ENCODE results near the gene SNTG2.
"Not testable (repeated sequence)": the region's sequence is repeated elsewhere in the genome, so short reads cannot be mapped to it uniquely, and the experiment has no call there.

Gene SNTG2

GRCh38 chr2:1373830-1374229 is 423.2 kb downstream of the SNTG2 start:
- no peak for DNase-seq (ENCODE audit: low read depth)
- no peak overlapping the region for H3K4me3 ChIP-seq (ENCODE audit: low read depth, low read length)

- no peak overlapping the region for H3K4me3 ChIP-seq (ENCODE audit: low read depth, low read length)
- DNase-seq (ENCODE audit: low read depth), result no peak
These were observed 423.6 kb downstream of the SNTG2 start for GRCh38 chr2:1374287-1374686.

GRCh38 chr2:1375794-1376193 is 425.1 kb downstream of the SNTG2 start:
- no peak for DNase-seq (ENCODE audit: low read depth)
- H3K4me3 ChIP-seq (ENCODE audit: low read depth, low read length), result no peak overlapping the region

DNA sequence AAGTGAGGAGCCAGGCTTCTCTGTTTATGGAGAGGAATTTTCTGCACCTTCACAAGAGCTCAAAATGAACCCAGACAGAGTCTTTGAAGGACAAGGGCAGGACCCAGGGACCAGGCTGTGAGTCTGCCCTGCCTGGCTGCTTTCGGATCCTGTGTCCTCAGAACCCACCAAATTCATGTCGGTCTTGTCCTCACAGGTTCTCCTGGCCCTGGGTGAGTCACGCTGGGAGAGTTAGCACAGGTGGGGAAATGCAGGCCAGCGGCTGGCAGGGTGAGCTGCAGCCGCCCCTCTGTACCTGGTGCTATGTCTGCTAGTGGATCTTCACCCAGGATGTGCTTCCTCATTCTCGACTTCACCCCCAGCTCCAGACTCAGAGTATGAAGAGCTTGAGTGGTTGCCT is 426.8 kb downstream of the SNTG2 start:
- no peak for DNase-seq (ENCODE audit: low read depth)

GRCh38 chr2:1378456-1379150 is 428.0 kb downstream of the SNTG2 start:
- DNase-seq (ENCODE audit: low read depth), result no peak
- no peak overlapping the region for H3K4me3 ChIP-seq (ENCODE audit: low read depth, low read length)

More for the DNA sequence above, 426.8 kb downstream of the SNTG2 start:
- H3K4me3 ChIP-seq (ENCODE audit: low read depth, low read length), result no peak overlapping the region

- no peak overlapping the region for H3K4me3 ChIP-seq (ENCODE audit: low read depth, low read length)
- DNase-seq (ENCODE audit: low read depth), result no peak
These were observed 431.0 kb downstream of the SNTG2 start for GRCh38 chr2:1381644-1382043.

DNA sequence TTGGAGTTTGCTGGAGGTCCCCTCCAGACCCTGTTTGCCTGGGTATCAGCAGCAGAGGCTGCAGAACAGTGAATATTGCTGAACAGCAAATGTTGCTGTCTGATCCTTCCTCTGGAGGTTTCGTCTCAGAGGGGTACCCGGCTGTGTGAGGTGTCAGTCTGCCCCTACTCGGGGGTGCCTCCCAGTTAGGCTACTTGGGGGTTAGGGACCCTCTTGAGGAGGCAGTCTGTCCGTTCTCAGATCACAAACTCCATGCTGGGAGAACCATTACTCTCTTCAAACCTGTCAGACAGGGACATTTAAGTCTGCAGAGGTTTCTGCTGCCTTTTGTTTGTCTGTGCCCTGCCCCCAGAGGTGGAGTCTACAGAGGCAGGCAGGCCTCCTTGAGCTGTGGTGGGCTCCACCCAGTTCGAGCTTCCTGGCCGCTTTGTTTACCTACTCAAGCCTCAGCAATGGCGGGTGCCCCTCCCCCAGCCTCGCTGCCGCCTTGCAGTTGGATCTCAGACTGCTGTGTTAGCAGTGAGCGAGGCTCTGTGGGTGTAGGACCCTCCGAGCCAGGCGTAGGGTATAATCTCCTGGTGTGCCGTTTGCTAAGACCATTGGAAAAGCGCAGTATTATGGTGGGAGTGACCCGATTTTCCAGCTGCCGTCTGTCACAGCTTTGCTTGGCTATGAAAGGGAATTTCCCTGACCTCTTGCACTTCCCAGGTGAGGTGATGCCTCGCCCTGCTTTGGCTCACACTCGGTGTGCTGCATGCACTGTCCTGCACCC is 437.5 kb downstream of the SNTG2 start:
- not testable (repeated sequence) for H3K4me3 ChIP-seq (ENCODE audit: low read depth, low read length); DNase-seq (ENCODE audit: low read depth)

DNA sequence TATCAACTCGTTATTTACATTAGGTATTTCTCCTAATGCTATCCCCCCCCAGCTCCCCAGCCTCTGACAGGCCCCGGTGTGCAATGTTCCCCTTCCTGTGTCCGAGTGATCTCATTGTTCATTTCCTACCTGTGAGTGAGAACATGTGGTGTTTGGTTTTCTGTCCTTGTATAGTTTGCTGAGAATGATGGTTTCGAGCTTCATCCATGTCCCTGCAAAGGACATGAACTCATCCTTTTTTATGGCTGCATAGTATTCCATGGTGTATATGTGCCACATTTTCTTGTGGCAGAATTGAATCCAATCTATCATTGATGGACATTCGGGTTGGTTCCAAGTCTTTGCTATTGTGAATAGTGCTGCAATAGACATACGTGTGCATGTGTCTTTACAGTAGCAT is 439.5 kb downstream of the SNTG2 start:
- not testable (repeated sequence) for H3K4me3 ChIP-seq (ENCODE audit: low read depth, low read length); DNase-seq (ENCODE audit: low read depth)

DNA sequence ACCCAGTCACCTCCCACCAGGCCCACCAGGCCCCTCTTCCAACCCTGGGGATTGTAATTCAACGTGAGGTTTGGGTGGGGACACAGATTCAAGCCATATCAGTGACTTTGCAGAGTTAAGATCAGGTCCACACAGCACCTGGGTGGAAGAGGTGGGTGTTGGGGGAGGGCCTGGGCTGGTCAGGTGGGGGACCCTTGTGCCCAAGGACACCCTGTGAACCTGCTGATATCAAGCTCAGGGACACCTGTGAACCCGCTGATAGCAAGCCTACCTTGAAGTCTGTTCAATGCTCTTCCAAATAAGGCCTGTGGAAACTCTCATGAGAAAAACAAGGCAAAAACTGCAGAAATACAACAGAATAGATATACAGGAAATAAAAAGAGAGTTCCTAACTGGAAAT is 442.7 kb downstream of the SNTG2 start:
- H3K4me3 ChIP-seq (ENCODE audit: low read depth, low read length), result no peak overlapping the region
- no peak for DNase-seq (ENCODE audit: low read depth)

DNA sequence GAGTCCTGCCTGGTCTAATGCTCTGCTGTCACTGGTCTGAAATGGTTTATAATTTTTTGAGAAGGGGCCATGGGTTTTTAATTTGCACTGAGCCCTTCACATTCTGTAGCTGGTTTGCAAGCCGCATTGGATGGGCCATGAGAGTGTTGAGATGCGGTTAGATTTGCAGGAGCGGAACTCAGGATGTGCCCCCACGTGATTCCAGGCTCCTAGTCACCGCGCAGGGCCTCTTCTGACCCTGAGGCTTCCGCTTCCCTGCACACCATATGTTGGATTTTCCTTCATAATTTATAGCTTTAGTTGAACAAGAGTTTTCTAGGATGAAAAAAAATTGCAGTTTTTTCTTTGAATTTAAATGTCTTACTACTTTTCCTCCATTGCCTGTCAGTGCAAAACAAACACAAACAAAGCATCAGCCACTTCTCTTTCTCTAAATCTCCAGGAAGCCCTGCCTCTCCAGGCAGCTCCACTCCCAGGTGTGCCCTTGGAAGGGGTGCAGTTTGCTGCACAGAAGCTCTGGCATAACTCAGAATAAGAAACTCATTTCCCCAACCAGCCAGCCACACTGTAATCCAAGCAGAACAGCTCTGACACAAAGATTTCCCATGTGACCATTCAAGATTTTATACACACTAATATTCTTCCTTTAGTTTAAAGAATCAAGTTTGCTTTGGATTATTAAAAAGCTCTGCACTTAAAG is 444.2 kb downstream of the SNTG2 start:
- no peak for DNase-seq (ENCODE audit: low read depth)
- H3K4me3 ChIP-seq (ENCODE audit: low read depth, low read length), result no peak overlapping the region

DNA sequence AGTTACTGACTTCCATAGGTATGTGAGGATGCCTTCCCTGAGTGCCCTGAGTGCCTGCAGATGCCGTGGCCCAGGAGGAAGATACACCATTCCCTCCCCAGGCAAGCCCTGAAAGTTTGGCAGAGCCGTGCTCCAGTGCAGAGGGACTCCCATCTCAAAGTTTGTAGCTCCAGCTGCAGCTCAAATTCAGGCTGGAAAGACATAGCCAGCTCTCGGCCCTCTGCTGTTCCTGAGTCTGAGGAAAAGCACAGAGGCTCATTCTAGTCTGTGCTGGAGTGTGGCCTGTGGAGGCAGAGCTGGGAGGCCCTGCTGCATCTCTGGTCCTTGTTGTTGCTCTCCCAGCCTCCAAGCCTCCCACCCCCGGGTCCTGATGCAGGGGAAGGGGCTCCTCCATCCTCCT is 446.7 kb downstream of the SNTG2 start:
- no peak overlapping the region for H3K4me3 ChIP-seq (ENCODE audit: low read depth, low read length)
- no peak for DNase-seq (ENCODE audit: low read depth)

GRCh38 chr2:1398191-1398590 is 447.5 kb downstream of the SNTG2 start:
- no peak for DNase-seq (ENCODE audit: low read depth)
- H3K4me3 ChIP-seq (ENCODE audit: low read depth, low read length), result no peak overlapping the region

GRCh38 chr2:1400943-1401735 is 450.5 kb downstream of the SNTG2 start:
- DNase-seq (ENCODE audit: low read depth), result no peak
- no peak overlapping the region for H3K4me3 ChIP-seq (ENCODE audit: low read depth, low read length)

DNA sequence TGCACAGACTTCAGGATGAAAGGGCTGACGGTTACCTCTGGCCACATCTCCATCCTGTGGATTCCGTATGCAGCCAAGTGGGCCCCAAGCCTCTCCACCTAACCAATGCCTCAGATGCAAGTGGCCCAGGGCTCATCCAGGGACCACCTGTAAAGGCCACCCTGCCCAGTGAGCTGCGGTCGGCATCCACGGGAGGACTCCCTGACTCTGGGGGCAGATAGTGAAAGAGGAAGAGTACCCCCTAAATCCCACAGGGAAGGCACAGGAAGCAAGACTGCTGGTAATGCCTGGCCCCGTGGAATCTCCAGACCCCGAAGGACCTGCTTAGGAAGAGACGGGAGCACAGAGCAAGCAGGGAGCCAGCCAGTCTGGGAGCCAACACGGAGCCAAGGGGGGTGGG is 451.4 kb downstream of the SNTG2 start:
- H3K4me3 ChIP-seq (ENCODE audit: low read depth, low read length), result no peak overlapping the region
- DNase-seq (ENCODE audit: low read depth), result no peak

DNA sequence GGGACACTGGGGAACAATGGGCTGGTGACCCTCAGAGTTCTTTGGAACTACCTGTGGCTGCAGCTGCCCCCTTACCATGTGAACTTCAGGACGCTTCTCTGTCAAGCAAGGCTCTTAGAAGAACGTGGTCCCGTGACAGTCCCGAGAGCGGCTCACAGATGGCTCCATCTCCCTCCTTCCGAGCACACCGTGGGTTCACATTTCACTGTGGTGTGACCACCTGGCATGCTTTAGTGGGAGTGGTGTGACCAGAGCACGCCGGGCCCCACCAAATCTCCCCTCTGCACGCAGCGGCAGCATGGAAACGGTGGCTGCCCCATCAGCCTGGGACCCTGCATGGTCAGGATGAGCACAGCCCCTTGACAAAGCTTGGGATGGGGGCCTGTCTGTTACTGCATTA is 452.9 kb downstream of the SNTG2 start:
- DNase-seq (ENCODE audit: low read depth), result no peak
- no peak overlapping the region for H3K4me3 ChIP-seq (ENCODE audit: low read depth, low read length)

GRCh38 chr2:1405124-1405523 is 454.5 kb downstream of the SNTG2 start:
- H3K4me3 ChIP-seq (ENCODE audit: low read depth, low read length), result no peak overlapping the region
- no peak for DNase-seq (ENCODE audit: low read depth)

- DNase-seq (ENCODE audit: low read depth), result no peak
- no peak overlapping the region for H3K4me3 ChIP-seq (ENCODE audit: low read depth, low read length)
These were observed 455.3 kb downstream of the SNTG2 start for GRCh38 chr2:1405967-1406366.

GRCh38 chr2:1406434-1406833 is 455.8 kb downstream of the SNTG2 start:
- H3K4me3 ChIP-seq (ENCODE audit: low read depth, low read length), result no peak overlapping the region
- no peak for DNase-seq (ENCODE audit: low read depth)

GRCh38 chr2:1407950-1408675 is 457.5 kb downstream of the SNTG2 start:
- DNase-seq (ENCODE audit: low read depth), result no peak
- no peak overlapping the region for H3K4me3 ChIP-seq (ENCODE audit: low read depth, low read length)

Measured in skeletal muscle cell (primary cell).